ENCODE measurements around the gene ORMDL3. TPM values are rescaled to one million over a fixed set of nuclear protein-coding genes. Genes with fewer than 3 reads are reported as not detected.
A peak's percentile ranks its signal among the peaks of the same experiment; 100 is the strongest.

ORMDL3 gene
- total RNA-seq, 1 experiment from 2014 or later, result 53.2 TPM

GRCh38 chr17:39919087-39919683 is 8.2 kb downstream of the ORMDL3 start (continued):
- TF ChIP-seq TCF7 (CRISPR knock-in tag; IDR thresholded peaks at IDR 0.05; ENCODE audit: low read depth) (no peak), ERG (CRISPR knock-in tag; IDR thresholded peaks at IDR 0.05) (no peak), RORB (CRISPR knock-in tag; IDR thresholded peaks at IDR 0.05) (no peak)
- TF ChIP-seq, protein P1, sequence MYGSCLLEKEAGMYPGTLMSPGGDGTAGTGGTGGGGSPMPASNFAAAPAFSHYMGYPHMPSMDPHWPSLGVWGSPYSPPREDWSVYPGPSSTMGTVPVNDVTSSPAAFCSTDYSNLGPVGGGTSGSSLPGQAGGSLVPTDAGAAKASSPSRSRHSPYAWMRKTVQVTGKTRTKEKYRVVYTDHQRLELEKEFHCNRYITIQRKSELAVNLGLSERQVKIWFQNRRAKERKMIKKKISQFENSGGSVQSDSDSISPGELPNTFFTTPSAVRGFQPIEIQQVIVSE (CRISPR knock-in tag; IDR thresholded peaks at IDR 0.05; ENCODE audit: borderline replicate concordance), result no peak

DNA sequence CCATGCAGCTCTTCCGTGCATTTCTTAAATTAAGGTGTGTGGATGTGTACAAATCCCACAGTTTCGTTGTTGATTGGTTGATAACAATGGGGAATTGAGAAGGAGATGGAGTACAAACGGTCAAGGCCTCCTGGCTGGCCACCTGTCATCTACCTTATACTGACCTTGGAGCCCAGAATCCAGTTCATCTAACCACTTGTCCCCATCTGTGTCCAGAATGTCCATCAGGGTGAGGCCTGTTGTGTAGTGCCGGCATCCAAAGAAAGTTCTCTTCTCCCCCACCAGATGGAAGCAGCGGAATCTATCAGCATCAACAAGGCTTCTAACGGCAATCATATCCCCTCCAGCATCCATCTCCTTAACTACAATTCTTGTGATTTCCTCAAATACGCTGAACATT is 10.5 kb downstream of the ORMDL3 start:
- Mint-ChIP-seq H3K36me3 (peaks cover 16% of the 10 kb centered on the region), H3K27me3 (ENCODE audit: low read depth) (no peaks in the 10 kb centered on the region), H3K4me1 (peaks cover 2% of the 10 kb centered on the region), H3K9me3 (no peaks in the 10 kb centered on the region), H3K27ac (0 out of 2 replicates have a peak overlapping the region, but pooled peaks have one; percentile 28), H3K4me3 (no peak overlapping the region)
- no peak for DNase-seq (ENCODE audit: low spot score)
- POLR2A ChIA-PET, result no interaction called here
- CTCF ChIA-PET, result interaction anchor here (0.5 to 2.0 kb wide), 3 partner anchors 21 to 63 kb away, joined by 4 to 6 read pairs (median 4); partner anchors contain the start of gene PSMD3
- ATAC-seq, result peak; percentile 47; the same call in 1 of the 2 replicates
- TF ChIP-seq GABPB1 (CRISPR knock-in tag; IDR thresholded peaks at IDR 0.05), result no peak
- no peak for TF ChIP-seq ATF3 (CRISPR knock-in tag; conservative IDR thresholded peaks at IDR 0.05)
- no peak for TF ChIP-seq GTF2I (CRISPR knock-in tag; conservative IDR thresholded peaks at IDR 0.05)
- TF ChIP-seq IRF2 (CRISPR knock-in tag; IDR thresholded peaks at IDR 0.05; ENCODE audit: borderline replicate concordance, low read depth), result no peak

DNA sequence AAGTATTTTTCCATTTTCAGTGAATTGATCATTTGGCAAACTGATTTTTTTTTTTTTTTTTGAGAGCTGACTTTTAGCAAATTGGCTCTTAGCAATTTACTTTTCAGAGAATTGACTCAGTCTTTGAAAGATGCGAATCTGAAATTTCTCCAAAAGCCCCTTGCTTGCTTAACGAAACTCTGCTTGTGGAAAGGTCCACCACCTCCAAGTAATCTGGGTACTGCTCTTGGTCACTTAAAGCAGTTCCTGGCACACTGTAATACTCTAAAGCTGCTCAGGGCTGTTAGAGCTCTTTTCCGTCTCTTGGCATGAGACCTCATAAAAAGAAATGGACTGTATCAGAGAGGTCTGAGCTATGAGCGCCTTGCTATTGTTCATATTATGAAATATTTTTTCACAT is 11.8 kb downstream of the ORMDL3 start:
- Mint-ChIP-seq H3K27ac (no peak overlapping the region), H3K36me3 (peaks cover 13% of the 10 kb centered on the region), H3K4me1 (peaks cover 2% of the 10 kb centered on the region), H3K27me3 (ENCODE audit: low read depth) (no peaks in the 10 kb centered on the region), H3K4me3 (no peak overlapping the region), H3K9me3 (no peaks in the 10 kb centered on the region)
- CTCF ChIA-PET, result interaction anchor here (0.6 to 2.0 kb wide), 4 partner anchors 24 to 65 kb away, joined by 3 to 6 read pairs (median 4); partner anchors contain the start of gene PSMD3
- no peak for DNase-seq (ENCODE audit: low spot score)
- no peak for ATAC-seq
- TF ChIP-seq MYBL2 (CRISPR knock-in tag; IDR thresholded peaks at IDR 0.05) (no peak), GABPB1 (CRISPR knock-in tag; IDR thresholded peaks at IDR 0.05) (no peak), TEAD4 (CRISPR knock-in tag; IDR thresholded peaks at IDR 0.05) (no peak), ESRRA (CRISPR knock-in tag; IDR thresholded peaks at IDR 0.05; ENCODE audit: borderline replicate concordance) (no peak), ZNF121 (CRISPR knock-in tag; IDR thresholded peaks at IDR 0.05) (no peak)
- TF ChIP-seq, protein P2, sequence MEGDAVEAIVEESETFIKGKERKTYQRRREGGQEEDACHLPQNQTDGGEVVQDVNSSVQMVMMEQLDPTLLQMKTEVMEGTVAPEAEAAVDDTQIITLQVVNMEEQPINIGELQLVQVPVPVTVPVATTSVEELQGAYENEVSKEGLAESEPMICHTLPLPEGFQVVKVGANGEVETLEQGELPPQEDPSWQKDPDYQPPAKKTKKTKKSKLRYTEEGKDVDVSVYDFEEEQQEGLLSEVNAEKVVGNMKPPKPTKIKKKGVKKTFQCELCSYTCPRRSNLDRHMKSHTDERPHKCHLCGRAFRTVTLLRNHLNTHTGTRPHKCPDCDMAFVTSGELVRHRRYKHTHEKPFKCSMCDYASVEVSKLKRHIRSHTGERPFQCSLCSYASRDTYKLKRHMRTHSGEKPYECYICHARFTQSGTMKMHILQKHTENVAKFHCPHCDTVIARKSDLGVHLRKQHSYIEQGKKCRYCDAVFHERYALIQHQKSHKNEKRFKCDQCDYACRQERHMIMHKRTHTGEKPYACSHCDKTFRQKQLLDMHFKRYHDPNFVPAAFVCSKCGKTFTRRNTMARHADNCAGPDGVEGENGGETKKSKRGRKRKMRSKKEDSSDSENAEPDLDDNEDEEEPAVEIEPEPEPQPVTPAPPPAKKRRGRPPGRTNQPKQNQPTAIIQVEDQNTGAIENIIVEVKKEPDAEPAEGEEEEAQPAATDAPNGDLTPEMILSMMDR (IDR thresholded peaks at IDR 0.05), result no peak
- TF ChIP-seq, protein P3, sequence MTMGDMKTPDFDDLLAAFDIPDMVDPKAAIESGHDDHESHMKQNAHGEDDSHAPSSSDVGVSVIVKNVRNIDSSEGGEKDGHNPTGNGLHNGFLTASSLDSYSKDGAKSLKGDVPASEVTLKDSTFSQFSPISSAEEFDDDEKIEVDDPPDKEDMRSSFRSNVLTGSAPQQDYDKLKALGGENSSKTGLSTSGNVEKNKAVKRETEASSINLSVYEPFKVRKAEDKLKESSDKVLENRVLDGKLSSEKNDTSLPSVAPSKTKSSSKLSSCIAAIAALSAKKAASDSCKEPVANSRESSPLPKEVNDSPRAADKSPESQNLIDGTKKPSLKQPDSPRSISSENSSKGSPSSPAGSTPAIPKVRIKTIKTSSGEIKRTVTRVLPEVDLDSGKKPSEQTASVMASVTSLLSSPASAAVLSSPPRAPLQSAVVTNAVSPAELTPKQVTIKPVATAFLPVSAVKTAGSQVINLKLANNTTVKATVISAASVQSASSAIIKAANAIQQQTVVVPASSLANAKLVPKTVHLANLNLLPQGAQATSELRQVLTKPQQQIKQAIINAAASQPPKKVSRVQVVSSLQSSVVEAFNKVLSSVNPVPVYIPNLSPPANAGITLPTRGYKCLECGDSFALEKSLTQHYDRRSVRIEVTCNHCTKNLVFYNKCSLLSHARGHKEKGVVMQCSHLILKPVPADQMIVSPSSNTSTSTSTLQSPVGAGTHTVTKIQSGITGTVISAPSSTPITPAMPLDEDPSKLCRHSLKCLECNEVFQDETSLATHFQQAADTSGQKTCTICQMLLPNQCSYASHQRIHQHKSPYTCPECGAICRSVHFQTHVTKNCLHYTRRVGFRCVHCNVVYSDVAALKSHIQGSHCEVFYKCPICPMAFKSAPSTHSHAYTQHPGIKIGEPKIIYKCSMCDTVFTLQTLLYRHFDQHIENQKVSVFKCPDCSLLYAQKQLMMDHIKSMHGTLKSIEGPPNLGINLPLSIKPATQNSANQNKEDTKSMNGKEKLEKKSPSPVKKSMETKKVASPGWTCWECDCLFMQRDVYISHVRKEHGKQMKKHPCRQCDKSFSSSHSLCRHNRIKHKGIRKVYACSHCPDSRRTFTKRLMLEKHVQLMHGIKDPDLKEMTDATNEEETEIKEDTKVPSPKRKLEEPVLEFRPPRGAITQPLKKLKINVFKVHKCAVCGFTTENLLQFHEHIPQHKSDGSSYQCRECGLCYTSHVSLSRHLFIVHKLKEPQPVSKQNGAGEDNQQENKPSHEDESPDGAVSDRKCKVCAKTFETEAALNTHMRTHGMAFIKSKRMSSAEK (CRISPR knock-in tag; IDR thresholded peaks at IDR 0.05; ENCODE audit: borderline replicate concordance), result no peak
- POLR2A ChIA-PET, result interaction anchor here (0.6 to 0.7 kb wide), 2 partner anchors 106 to 500 kb away, joined by 4 to 9 read pairs; no protein-coding TSS in a partner anchor

All from WTC11 (cell line).